ENCODE results near the gene CAPN11. TPM values are rescaled to one million over a fixed set of nuclear protein-coding genes. Genes with fewer than 3 reads are reported as not detected.

CAPN11 gene
- total RNA-seq, 1 donor from 2014 or later, result 0.25 TPM

DNA sequence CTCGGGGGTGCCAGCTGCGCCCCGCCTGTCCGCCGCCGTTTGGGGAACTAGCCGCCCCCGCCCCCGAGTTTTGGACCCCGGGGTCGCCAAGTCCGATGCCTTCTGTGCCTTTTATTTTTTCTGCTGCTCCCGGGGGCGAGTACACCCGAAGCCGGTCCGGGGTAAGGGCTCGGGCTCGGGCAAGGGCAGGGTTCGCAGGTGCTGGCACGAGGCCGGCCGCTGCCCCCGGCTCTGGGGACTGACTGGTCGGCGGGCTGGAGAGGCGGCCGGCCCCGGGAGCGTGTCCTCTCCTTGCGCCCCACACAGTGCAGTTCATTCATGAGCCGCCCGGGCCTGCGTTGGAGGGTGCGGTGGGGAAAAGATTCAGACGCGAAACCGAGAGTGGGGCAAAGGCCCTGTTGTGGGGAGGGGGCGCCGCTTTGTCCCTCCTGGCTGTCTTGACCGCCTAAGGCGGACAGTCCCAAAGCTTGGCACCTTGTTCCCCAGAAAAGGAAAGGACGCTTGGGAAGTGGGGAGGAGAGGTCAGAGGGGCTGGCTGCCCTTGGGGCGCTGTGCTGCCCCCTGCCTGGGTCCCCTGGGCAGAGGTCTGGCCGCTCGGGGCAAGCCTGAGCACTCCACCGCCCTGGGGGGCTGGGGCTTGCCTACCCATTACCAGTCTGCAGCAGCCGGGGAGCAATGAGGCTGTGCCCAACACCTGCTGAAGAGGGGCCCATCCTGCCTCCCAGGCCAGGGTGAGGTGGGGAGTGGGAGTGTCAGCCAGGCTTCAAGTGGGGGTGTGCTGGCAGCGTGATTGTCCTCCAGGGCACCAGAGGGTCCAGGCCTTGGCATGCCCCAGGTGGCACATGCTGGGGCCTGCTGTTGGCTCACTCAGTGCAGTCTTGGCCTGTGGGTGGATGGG is 30.4 kb upstream of the CAPN11 start:
- TF ChIP-seq, protein P1, sequence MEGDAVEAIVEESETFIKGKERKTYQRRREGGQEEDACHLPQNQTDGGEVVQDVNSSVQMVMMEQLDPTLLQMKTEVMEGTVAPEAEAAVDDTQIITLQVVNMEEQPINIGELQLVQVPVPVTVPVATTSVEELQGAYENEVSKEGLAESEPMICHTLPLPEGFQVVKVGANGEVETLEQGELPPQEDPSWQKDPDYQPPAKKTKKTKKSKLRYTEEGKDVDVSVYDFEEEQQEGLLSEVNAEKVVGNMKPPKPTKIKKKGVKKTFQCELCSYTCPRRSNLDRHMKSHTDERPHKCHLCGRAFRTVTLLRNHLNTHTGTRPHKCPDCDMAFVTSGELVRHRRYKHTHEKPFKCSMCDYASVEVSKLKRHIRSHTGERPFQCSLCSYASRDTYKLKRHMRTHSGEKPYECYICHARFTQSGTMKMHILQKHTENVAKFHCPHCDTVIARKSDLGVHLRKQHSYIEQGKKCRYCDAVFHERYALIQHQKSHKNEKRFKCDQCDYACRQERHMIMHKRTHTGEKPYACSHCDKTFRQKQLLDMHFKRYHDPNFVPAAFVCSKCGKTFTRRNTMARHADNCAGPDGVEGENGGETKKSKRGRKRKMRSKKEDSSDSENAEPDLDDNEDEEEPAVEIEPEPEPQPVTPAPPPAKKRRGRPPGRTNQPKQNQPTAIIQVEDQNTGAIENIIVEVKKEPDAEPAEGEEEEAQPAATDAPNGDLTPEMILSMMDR (IDR thresholded peaks at IDR 0.05; ENCODE audit: borderline replicate concordance), result peak; percentile 41
- intact Hi-C loops (cut with micrococcal nuclease), result no loop called here
- peak; percentile 40 for DNase-seq

GRCh38 chr6:44129841-44130322 is 28.7 kb upstream of the CAPN11 start:
- intact Hi-C loops (cut with micrococcal nuclease), result no loop called here
- no peak for DNase-seq
- Histone ChIP-seq H3K27me3 (ENCODE audit: low read depth) (no peaks in the 10 kb centered on the region), H3K9me3 (replicated peaks) (no peaks in the 10 kb centered on the region), H3K4me3 (no peak overlapping the region), H3K4me1 (peaks cover 80% of the 10 kb centered on the region), H3K36me3 (peaks cover 5% of the 10 kb centered on the region), H3K27ac (replicated peaks) (peak overlapping the region; percentile 13)
- TF ChIP-seq, protein P1 (IDR thresholded peaks at IDR 0.05; ENCODE audit: borderline replicate concordance), result no peak

More for the DNA sequence above, 30.4 kb upstream of the CAPN11 start:
- H3K9me3 ChIP-seq (replicated peaks), result no peaks in the 10 kb centered on the region
- H3K36me3 ChIP-seq, result no peaks in the 10 kb centered on the region
- peak overlapping the region; percentile 99 for H3K4me3 ChIP-seq
- H3K27me3 ChIP-seq (ENCODE audit: low read depth), result no peaks in the 10 kb centered on the region
- peak overlapping the region; percentile 93 for H3K27ac ChIP-seq (replicated peaks)
- peaks cover 88% of the 10 kb centered on the region for H3K4me1 ChIP-seq

DNA sequence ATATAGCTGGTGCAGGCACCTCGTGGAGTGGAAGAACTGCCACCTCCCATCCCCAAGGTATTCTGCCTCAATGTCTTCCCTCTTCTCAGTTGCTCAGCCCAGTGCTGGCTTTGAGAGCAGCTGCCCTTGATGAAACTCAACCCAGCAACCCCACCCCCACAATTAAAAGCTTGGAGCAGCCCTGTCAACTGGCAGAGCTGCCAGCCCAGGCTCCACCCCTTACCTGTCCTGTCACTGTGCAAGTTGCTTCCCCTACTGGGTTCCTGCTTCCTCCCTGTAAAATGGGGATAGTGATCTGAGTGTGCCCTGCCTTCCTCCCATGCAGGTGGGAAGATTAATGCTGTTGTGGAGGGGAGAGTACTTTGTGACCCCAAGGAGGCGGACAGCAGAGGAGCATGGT is 26.7 kb upstream of the CAPN11 start:
- peaks cover 59% of the 10 kb centered on the region for H3K4me1 ChIP-seq
- H3K9me3 ChIP-seq (replicated peaks), result no peaks in the 10 kb centered on the region
- TF ChIP-seq, protein P1 (IDR thresholded peaks at IDR 0.05; ENCODE audit: borderline replicate concordance), result no peak
- H3K36me3 ChIP-seq, result peaks cover 25% of the 10 kb centered on the region
- intact Hi-C loops (cut with micrococcal nuclease), result no loop called here
- no peak for DNase-seq
- H3K27me3 ChIP-seq (ENCODE audit: low read depth), result no peaks in the 10 kb centered on the region
- H3K27ac ChIP-seq (replicated peaks), result peak overlapping the region; percentile 64
- H3K4me3 ChIP-seq, result no peak overlapping the region

GRCh38 chr6:44132476-44132875 is 26.1 kb upstream of the CAPN11 start:
- Histone ChIP-seq H3K27ac (replicated peaks) (peak overlapping the region; percentile 64), H3K4me1 (peaks cover 56% of the 10 kb centered on the region), H3K4me3 (no peak overlapping the region), H3K9me3 (replicated peaks) (no peaks in the 10 kb centered on the region), H3K36me3 (peaks cover 31% of the 10 kb centered on the region), H3K27me3 (ENCODE audit: low read depth) (no peaks in the 10 kb centered on the region)
- intact Hi-C loops (cut with micrococcal nuclease), result no loop called here
- DNase-seq, result no peak
- TF ChIP-seq, protein P1 (IDR thresholded peaks at IDR 0.05; ENCODE audit: borderline replicate concordance), result no peak

GRCh38 chr6:44133003-44133931 is 25.4 kb upstream of the CAPN11 start:
- TF ChIP-seq, protein P1 (IDR thresholded peaks at IDR 0.05; ENCODE audit: borderline replicate concordance), result no peak
- DNase-seq, result peak; percentile 55
- Histone ChIP-seq H3K4me1 (peaks cover 49% of the 10 kb centered on the region), H3K4me3 (peak overlapping the region; percentile 50), H3K27ac (replicated peaks) (peak overlapping the region; percentile 64), H3K9me3 (replicated peaks) (no peaks in the 10 kb centered on the region), H3K36me3 (peaks cover 39% of the 10 kb centered on the region), H3K27me3 (ENCODE audit: low read depth) (no peaks in the 10 kb centered on the region)
- intact Hi-C loops (cut with micrococcal nuclease), result no loop called here
